Activated CD4-positive, alpha-beta T cell treated with anti-CD3 and anti-CD28 coated beads, Interleukin-2, amount 50 U/mL, for 24 hours (primary cell): ENCODE measurements around the gene SEC16B.
"Not testable (repeated sequence)": the region's sequence is repeated elsewhere in the genome, so short reads cannot be mapped to it uniquely, and the experiment has no call there.

ENCODE experiments used
- DNase-seq, 2 donors: peaks; one replicate each; pipeline ENCODE4 v3.0.0-alpha.2; 2020; ENCODE audit warnings: low read depth in 1 of 2, low spot score in 1 of 2

Gene SEC16B

GRCh38 chr1:177969825-177970371, at the start of gene SEC16B:
SEC16B (minus strand) TSS chr1:177970058; CDS start chr1:177967981, 2,077 bp downstream.
- DNase-seq: no peak

GRCh38 chr1:178019622-178020021, 49.8 kb upstream of the SEC16B start:
- DNase-seq: no peak

- no peak for DNase-seq
Measured at GRCh38 chr1:178019208-178019607, 49.4 kb upstream of the SEC16B start.

GRCh38 chr1:178017517-178017916, 47.7 kb upstream of the SEC16B start:
- no peak for DNase-seq

- no peak for DNase-seq
Measured at GRCh38 chr1:178011864-178012503, 42.1 kb upstream of the SEC16B start.

GRCh38 chr1:178011465-178011828, 41.6 kb upstream of the SEC16B start:
- no peak for DNase-seq

- no peak for DNase-seq
Measured at GRCh38 chr1:178010674-178011464, 41.0 kb upstream of the SEC16B start.

- DNase-seq: no peak
Measured at GRCh38 chr1:178006043-178006442, 36.2 kb upstream of the SEC16B start.

- DNase-seq: no peak
Measured at GRCh38 chr1:178005450-178005849, 35.6 kb upstream of the SEC16B start.

- no peak for DNase-seq
Measured at GRCh38 chr1:178004926-178005391, 35.1 kb upstream of the SEC16B start.

GRCh38 chr1:177998696-177999631, 29.1 kb upstream of the SEC16B start:
- DNase-seq: no peak

- DNase-seq: no peak
Measured at GRCh38 chr1:177996957-177997356, 27.1 kb upstream of the SEC16B start.

GRCh38 chr1:177995369-177995768, 25.5 kb upstream of the SEC16B start:
- DNase-seq: no peak

- DNase-seq: not testable (repeated sequence)
Measured at GRCh38 chr1:177986281-177986680, 16.4 kb upstream of the SEC16B start.

- no peak for DNase-seq
Measured at GRCh38 chr1:177984761-177985160, 14.9 kb upstream of the SEC16B start.

- DNase-seq: no peak
Measured at GRCh38 chr1:177984136-177984525, 14.3 kb upstream of the SEC16B start.

- DNase-seq: no peak
Measured at GRCh38 chr1:177983482-177984135, 13.8 kb upstream of the SEC16B start.

GRCh38 chr1:177983077-177983476, 13.2 kb upstream of the SEC16B start:
- no peak for DNase-seq

GRCh38 chr1:177981200-177981599, 11.3 kb upstream of the SEC16B start:
- no peak for DNase-seq

GRCh38 chr1:177979272-177979671, 9.4 kb upstream of the SEC16B start:
- DNase-seq: no peak

- DNase-seq: no peak
Measured at GRCh38 chr1:177978530-177978929, 8.7 kb upstream of the SEC16B start.
